Measurements from ENCODE around the gene RNU6-1. TPM values are rescaled to one million over a fixed set of nuclear protein-coding genes. Genes with fewer than 3 reads are reported as not detected.

The RNU6-1 gene
- total RNA-seq, 1 donor from 2014 or later = not detected

- Histone ChIP-seq H3K9me3 (ENCODE audit: control insufficient read depth in 3 of 3, low read length in 3 of 3) (no peaks in the 10 kb centered on the region), H3K4me1 (ENCODE audit: control insufficient read depth in 3 of 3, insufficient read depth in 3 of 3, low read length in 3 of 3) (peaks cover 6 to 7% (median 6%) of the 10 kb centered on the region in 3 donors), H3K36me3 (ENCODE audit: control insufficient read depth in 3 of 3, insufficient read depth in 3 of 3, low read length in 3 of 3) (no peaks in the 10 kb centered on the region), H3K4me3 (ENCODE audit: low read length in 3 of 3) (no peak overlapping the region), H3K27ac (ENCODE audit: low read depth, low read length) (no peak overlapping the region), H3K27me3 (ENCODE audit: control insufficient read depth in 3 of 3, insufficient read depth in 3 of 3, low read length in 3 of 3) (no peaks in the 10 kb centered on the region), H3K9ac (ENCODE audit: low read depth in 1 of 3, low read length in 3 of 3) (no peak overlapping the region)
Measured at GRCh38 chr15:67845974-67846373, 6.1 kb upstream of the RNU6-1 start.

- Histone ChIP-seq H3K9ac (ENCODE audit: low read depth in 1 of 3, low read length in 3 of 3) (no peak overlapping the region), H3K27me3 (ENCODE audit: control insufficient read depth in 3 of 3, insufficient read depth in 3 of 3, low read length in 3 of 3) (no peaks in the 10 kb centered on the region), H3K4me1 (ENCODE audit: control insufficient read depth in 3 of 3, insufficient read depth in 3 of 3, low read length in 3 of 3) (peaks cover 10 to 12% (median 12%) of the 10 kb centered on the region in 3 donors), H3K36me3 (ENCODE audit: control insufficient read depth in 3 of 3, insufficient read depth in 3 of 3, low read length in 3 of 3) (no peaks in the 10 kb centered on the region), H3K4me3 (ENCODE audit: low read length in 3 of 3) (no peak overlapping the region), H3K9me3 (ENCODE audit: control insufficient read depth in 3 of 3, low read length in 3 of 3) (no peaks in the 10 kb centered on the region), H3K27ac (ENCODE audit: low read depth, low read length) (no peak overlapping the region)
Measured at GRCh38 chr15:67843571-67844387, 3.9 kb upstream of the RNU6-1 start.

- H3K27me3 ChIP-seq (ENCODE audit: control insufficient read depth in 3 of 3, insufficient read depth in 3 of 3, low read length in 3 of 3) = no peaks in the 10 kb centered on the region
- H3K9ac ChIP-seq (ENCODE audit: low read depth in 1 of 3, low read length in 3 of 3) = no peak overlapping the region
- H3K4me1 ChIP-seq (ENCODE audit: control insufficient read depth in 3 of 3, insufficient read depth in 3 of 3, low read length in 3 of 3) = peaks cover 12 to 18% (median 16%) of the 10 kb centered on the region in 3 donors
- H3K9me3 ChIP-seq (ENCODE audit: control insufficient read depth in 3 of 3, low read length in 3 of 3) = no peaks in the 10 kb centered on the region
- H3K36me3 ChIP-seq (ENCODE audit: control insufficient read depth in 3 of 3, insufficient read depth in 3 of 3, low read length in 3 of 3) = no peaks in the 10 kb centered on the region
- H3K4me3 ChIP-seq (ENCODE audit: low read length in 3 of 3) = no peak overlapping the region
- no peak overlapping the region for H3K27ac ChIP-seq (ENCODE audit: low read depth, low read length)
Measured at GRCh38 chr15:67843092-67843501, 3.3 kb upstream of the RNU6-1 start.

GRCh38 chr15:67841513-67841762, 1.6 kb upstream of the RNU6-1 start:
- peak overlapping the region; percentile 98 for H3K27ac ChIP-seq (ENCODE audit: low read depth, low read length)
- H3K4me3 ChIP-seq (ENCODE audit: low read length in 3 of 3) = peak overlapping the region; percentile 94 to 99 (median 98)

GRCh38 chr15:67840749-67841512, 1.1 kb upstream of the RNU6-1 start:
- H3K9me3 ChIP-seq (ENCODE audit: control insufficient read depth in 3 of 3, low read length in 3 of 3) = no peaks in the 10 kb centered on the region
- peaks cover 21 to 27% (median 26%) of the 10 kb centered on the region in 3 donors for H3K4me1 ChIP-seq (ENCODE audit: control insufficient read depth in 3 of 3, insufficient read depth in 3 of 3, low read length in 3 of 3)
- H3K36me3 ChIP-seq (ENCODE audit: control insufficient read depth in 3 of 3, insufficient read depth in 3 of 3, low read length in 3 of 3) = no peaks in the 10 kb centered on the region
- no peaks in the 10 kb centered on the region for H3K27me3 ChIP-seq (ENCODE audit: control insufficient read depth in 3 of 3, insufficient read depth in 3 of 3, low read length in 3 of 3)
- peak overlapping the region; percentile 99 for H3K9ac ChIP-seq (ENCODE audit: low read depth in 1 of 3, low read length in 3 of 3)
- peak overlapping the region; percentile 98 for H3K27ac ChIP-seq (ENCODE audit: low read depth, low read length)
- peak overlapping the region; percentile 94 to 99 (median 98) for H3K4me3 ChIP-seq (ENCODE audit: low read length in 3 of 3)

More at GRCh38 chr15:67841513-67841762, 1.6 kb upstream of the RNU6-1 start:
- Histone ChIP-seq H3K9ac (ENCODE audit: low read depth in 1 of 3, low read length in 3 of 3) (peak overlapping the region; percentile 44 to 99 (median 99)), H3K4me1 (ENCODE audit: control insufficient read depth in 3 of 3, insufficient read depth in 3 of 3, low read length in 3 of 3) (peaks cover 18 to 23% (median 23%) of the 10 kb centered on the region in 3 donors), H3K36me3 (ENCODE audit: control insufficient read depth in 3 of 3, insufficient read depth in 3 of 3, low read length in 3 of 3) (no peaks in the 10 kb centered on the region), H3K9me3 (ENCODE audit: control insufficient read depth in 3 of 3, low read length in 3 of 3) (no peaks in the 10 kb centered on the region), H3K27me3 (ENCODE audit: control insufficient read depth in 3 of 3, insufficient read depth in 3 of 3, low read length in 3 of 3) (no peaks in the 10 kb centered on the region)

GRCh38 chr15:67839499-67839928, 331 bp downstream of the RNU6-1 start:
- H3K36me3 ChIP-seq (ENCODE audit: control insufficient read depth in 3 of 3, insufficient read depth in 3 of 3, low read length in 3 of 3) = no peaks in the 10 kb centered on the region
- H3K27ac ChIP-seq (ENCODE audit: low read depth, low read length) = peak overlapping the region; percentile 98
- peak overlapping the region; percentile 94 to 99 (median 98) for H3K4me3 ChIP-seq (ENCODE audit: low read length in 3 of 3)
- H3K9me3 ChIP-seq (ENCODE audit: control insufficient read depth in 3 of 3, low read length in 3 of 3) = no peaks in the 10 kb centered on the region
- peaks cover 0 to 10% (median 9%) of the 10 kb centered on the region in 3 donors for H3K27me3 ChIP-seq (ENCODE audit: control insufficient read depth in 3 of 3, insufficient read depth in 3 of 3, low read length in 3 of 3)
- peak overlapping the region; percentile 99 for H3K9ac ChIP-seq (ENCODE audit: low read depth in 1 of 3, low read length in 3 of 3)
- H3K4me1 ChIP-seq (ENCODE audit: control insufficient read depth in 3 of 3, insufficient read depth in 3 of 3, low read length in 3 of 3) = peaks cover 25 to 34% (median 29%) of the 10 kb centered on the region in 3 donors

- H3K9ac ChIP-seq (ENCODE audit: low read depth in 1 of 3, low read length in 3 of 3) = peak overlapping the region; percentile 99
Measured at GRCh38 chr15:67838789-67839332, 984 bp downstream of the RNU6-1 start.

GRCh38 chr15:67836955-67837354, 2.9 kb downstream of the RNU6-1 start:
- H3K4me1 ChIP-seq (ENCODE audit: control insufficient read depth in 3 of 3, insufficient read depth in 3 of 3, low read length in 3 of 3) = peaks cover 38 to 46% (median 43%) of the 10 kb centered on the region in 3 donors

More at GRCh38 chr15:67838789-67839332, 984 bp downstream of the RNU6-1 start:
- peak overlapping the region; percentile 6 to 94 (median 61) for H3K4me3 ChIP-seq (ENCODE audit: low read length in 3 of 3)
- H3K36me3 ChIP-seq (ENCODE audit: control insufficient read depth in 3 of 3, insufficient read depth in 3 of 3, low read length in 3 of 3) = no peaks in the 10 kb centered on the region
- H3K9me3 ChIP-seq (ENCODE audit: control insufficient read depth in 3 of 3, low read length in 3 of 3) = no peaks in the 10 kb centered on the region
- H3K27me3 ChIP-seq (ENCODE audit: control insufficient read depth in 3 of 3, insufficient read depth in 3 of 3, low read length in 3 of 3) = peaks cover 0 to 15% (median 13%) of the 10 kb centered on the region in 3 donors
- peak overlapping the region; percentile 98 for H3K27ac ChIP-seq (ENCODE audit: low read depth, low read length)
- peaks cover 30 to 34% (median 33%) of the 10 kb centered on the region in 3 donors for H3K4me1 ChIP-seq (ENCODE audit: control insufficient read depth in 3 of 3, insufficient read depth in 3 of 3, low read length in 3 of 3)

GRCh38 chr15:67836477-67836876, 3.4 kb downstream of the RNU6-1 start:
- Histone ChIP-seq H3K4me1 (ENCODE audit: control insufficient read depth in 3 of 3, insufficient read depth in 3 of 3, low read length in 3 of 3) (peaks cover 36 to 44% (median 42%) of the 10 kb centered on the region in 3 donors), H3K27me3 (ENCODE audit: control insufficient read depth in 3 of 3, insufficient read depth in 3 of 3, low read length in 3 of 3) (peaks cover 21 to 38% (median 36%) of the 10 kb centered on the region in 3 donors), H3K36me3 (ENCODE audit: control insufficient read depth in 3 of 3, insufficient read depth in 3 of 3, low read length in 3 of 3) (no peaks in the 10 kb centered on the region), H3K27ac (ENCODE audit: low read depth, low read length) (no peak overlapping the region), H3K9ac (ENCODE audit: low read depth in 1 of 3, low read length in 3 of 3) (peak overlapping the region in 2 of 3 donors; percentile 43 to 54), H3K4me3 (ENCODE audit: low read length in 3 of 3) (peak overlapping the region in 1 of 3 donors; percentile 62), H3K9me3 (ENCODE audit: control insufficient read depth in 3 of 3, low read length in 3 of 3) (no peaks in the 10 kb centered on the region)

More at GRCh38 chr15:67836955-67837354, 2.9 kb downstream of the RNU6-1 start:
- no peak overlapping the region for H3K4me3 ChIP-seq (ENCODE audit: low read length in 3 of 3)
- no peaks in the 10 kb centered on the region for H3K9me3 ChIP-seq (ENCODE audit: control insufficient read depth in 3 of 3, low read length in 3 of 3)
- peaks cover 18 to 34% (median 32%) of the 10 kb centered on the region in 3 donors for H3K27me3 ChIP-seq (ENCODE audit: control insufficient read depth in 3 of 3, insufficient read depth in 3 of 3, low read length in 3 of 3)
- H3K36me3 ChIP-seq (ENCODE audit: control insufficient read depth in 3 of 3, insufficient read depth in 3 of 3, low read length in 3 of 3) = no peaks in the 10 kb centered on the region
- H3K27ac ChIP-seq (ENCODE audit: low read depth, low read length) = no peak overlapping the region
- peak overlapping the region in 1 of 3 donors; percentile 54 for H3K9ac ChIP-seq (ENCODE audit: low read depth in 1 of 3, low read length in 3 of 3)
